Measurements from ENCODE around the gene LRP3.
"Not testable (repeated sequence)": the region's sequence is repeated elsewhere in the genome, so short reads cannot be mapped to it uniquely, and the experiment has no call there.

Gene LRP3

GRCh38 chr19:33203529-33203928, 9.4 kb downstream of the LRP3 start:
- no peak for DNase-seq

GRCh38 chr19:33204136-33204973, 10.2 kb downstream of the LRP3 start:
- DNase-seq = no peak

- DNase-seq = no peak
These were observed 11.0 kb downstream of the LRP3 start for GRCh38 chr19:33205110-33205509.

- DNase-seq = no peak
These were observed 11.6 kb downstream of the LRP3 start for GRCh38 chr19:33205531-33206260.

- DNase-seq = no peak
These were observed 12.3 kb downstream of the LRP3 start for GRCh38 chr19:33206261-33207039.

DNA sequence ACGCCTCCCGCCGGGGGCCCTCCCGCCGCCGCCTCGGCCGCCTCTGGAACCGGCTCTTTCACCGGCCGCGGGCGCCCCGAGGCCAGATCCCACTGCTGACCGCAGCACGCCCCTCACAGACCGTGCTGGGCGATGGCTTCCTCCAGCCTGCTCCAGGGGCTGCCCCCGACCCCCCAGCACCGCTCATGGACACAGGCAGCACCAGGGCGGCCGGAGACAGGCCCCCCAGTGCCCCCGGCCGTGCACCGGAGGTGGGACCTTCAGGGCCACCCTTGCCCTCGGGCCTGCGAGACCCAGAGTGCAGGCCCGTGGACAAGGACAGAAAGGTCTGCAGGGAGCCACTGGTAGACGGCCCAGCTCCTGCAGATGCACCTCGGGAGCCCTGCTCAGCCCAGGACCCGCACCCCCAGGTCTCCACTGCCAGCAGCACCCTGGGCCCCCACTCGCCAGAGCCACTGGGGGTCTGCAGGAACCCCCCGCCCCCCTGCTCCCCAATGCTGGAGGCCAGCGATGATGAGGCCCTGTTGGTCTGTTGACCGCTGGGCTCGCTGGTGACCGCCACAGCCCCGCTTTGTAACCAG, 13.0 kb downstream of the LRP3 start:
- no peak for DNase-seq

DNA sequence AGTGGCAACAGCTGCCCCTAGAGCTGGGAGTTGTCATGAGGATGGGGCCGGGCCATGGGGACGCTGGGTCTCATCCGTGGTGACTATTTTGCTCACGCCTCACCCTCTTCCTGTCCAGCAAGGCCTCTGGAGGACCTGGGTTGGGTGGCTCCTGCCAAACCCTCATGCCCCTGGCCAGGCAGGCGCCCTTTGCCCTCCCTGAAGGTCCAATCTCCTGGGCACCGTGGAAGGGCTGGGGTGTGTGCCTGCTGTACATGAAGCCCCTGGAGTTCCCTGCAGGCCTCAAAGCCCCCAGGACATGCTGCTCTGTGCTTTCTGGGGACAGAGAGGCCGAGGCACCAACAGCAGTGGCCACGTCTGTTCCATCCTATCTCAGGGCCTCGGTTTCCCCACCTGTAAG, 13.8 kb downstream of the LRP3 start:
- DNase-seq = no peak

DNA sequence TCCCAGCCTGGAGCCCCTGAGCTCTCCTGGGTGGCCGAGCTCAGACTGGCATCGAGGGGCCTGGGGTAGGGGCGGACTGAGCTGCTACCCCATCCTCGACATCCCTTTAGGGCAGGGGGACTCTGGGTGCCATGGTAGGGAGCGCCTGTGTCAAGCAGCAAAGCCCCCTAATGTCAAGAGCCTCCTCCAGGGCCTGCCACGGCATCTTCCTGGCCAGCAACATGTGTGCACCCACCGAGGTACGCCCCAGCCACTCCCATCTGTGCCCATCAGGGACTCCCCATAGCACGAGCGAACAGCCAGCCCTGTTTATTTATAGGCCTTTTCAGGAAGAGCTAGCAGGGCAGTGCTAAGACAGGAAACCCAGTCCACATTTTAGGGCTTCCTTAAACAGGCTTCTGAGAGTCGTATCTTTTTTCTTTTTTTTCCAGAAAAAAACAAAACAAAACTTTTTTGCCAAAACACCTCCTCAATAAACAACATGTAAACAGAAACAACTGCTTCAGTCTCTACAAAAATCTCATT, 14.3 kb downstream of the LRP3 start:
- DNase-seq = no peak

GRCh38 chr19:33208904-33209849, 15.0 kb downstream of the LRP3 start:
- no peak for DNase-seq

- DNase-seq = not testable (repeated sequence)
These were observed 15.7 kb downstream of the LRP3 start for GRCh38 chr19:33209850-33210230.

GRCh38 chr19:33210266-33210940, 16.3 kb downstream of the LRP3 start:
- no peak for DNase-seq

DNA sequence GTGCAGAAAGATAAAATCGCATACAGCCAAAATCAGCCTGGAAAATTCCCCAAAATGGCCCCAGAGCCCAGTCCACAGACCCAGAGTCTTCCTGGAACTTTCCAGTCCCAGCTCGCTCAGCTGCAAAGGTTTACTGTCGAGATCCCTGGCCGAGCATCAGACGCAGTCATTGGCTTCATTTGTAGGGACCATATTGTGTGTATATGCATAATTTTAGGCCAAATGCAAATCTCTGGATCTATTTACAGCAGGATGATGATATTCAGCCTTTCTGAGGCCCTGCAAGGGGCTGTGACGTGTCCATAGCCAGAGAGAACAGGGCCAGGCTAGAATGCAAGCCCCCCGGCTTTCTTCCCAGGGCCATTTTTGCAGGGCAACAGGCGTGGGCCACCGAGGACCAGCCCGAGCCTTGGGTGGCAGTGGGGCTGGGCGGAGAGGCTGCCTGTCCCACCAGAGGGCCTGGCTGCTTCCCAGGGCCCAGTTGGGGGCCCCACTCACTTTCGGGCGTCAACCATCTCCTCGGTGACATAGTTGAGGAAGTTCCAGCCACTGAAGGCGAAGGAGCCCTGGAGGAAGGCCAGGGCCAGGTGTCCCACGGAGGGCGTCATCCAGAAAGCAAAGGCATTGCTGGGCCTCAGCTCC, 17.8 kb downstream of the LRP3 start:
- DNase-seq = no peak

- no peak for DNase-seq
These were observed 18.5 kb downstream of the LRP3 start for GRCh38 chr19:33212436-33213172.

- peak; percentile 20 for DNase-seq
These were observed 20.5 kb downstream of the LRP3 start for GRCh38 chr19:33214596-33214995.

- DNase-seq = no peak
These were observed 21.5 kb downstream of the LRP3 start for GRCh38 chr19:33215438-33216197.

DNA sequence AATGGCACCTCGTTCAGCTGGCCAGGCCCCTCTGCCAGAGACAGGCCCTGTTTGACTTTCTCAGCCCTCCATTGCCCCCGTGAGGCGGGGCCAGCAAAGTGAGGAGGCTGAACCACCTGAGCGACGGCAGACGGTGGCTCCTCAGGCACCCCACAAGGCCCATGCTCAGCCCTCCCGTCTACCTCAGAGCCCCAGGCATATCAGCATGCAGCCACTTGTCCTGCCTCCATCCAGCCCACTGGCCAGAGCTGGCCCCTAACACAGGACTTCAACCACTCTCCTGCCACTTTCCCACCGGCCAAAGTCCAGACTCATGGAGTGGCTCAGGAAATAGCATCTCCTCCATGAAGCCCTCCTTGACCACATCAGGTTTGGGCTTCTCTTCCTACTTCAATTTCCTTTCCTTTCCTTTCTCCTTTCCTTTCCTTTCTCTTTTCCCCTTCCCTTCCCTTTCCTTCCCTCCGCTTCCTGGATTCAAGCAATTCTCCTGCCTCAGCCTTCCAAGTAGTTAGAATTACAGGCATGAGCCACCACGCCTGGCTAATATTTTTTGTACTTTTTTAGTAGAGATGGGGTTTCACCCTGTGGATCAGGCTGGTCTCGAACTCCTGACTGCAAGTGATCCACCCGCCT, 22.2 kb downstream of the LRP3 start:
- no peak for DNase-seq

- DNase-seq = no peak
These were observed 23.8 kb downstream of the LRP3 start for GRCh38 chr19:33217881-33218280.

DNA sequence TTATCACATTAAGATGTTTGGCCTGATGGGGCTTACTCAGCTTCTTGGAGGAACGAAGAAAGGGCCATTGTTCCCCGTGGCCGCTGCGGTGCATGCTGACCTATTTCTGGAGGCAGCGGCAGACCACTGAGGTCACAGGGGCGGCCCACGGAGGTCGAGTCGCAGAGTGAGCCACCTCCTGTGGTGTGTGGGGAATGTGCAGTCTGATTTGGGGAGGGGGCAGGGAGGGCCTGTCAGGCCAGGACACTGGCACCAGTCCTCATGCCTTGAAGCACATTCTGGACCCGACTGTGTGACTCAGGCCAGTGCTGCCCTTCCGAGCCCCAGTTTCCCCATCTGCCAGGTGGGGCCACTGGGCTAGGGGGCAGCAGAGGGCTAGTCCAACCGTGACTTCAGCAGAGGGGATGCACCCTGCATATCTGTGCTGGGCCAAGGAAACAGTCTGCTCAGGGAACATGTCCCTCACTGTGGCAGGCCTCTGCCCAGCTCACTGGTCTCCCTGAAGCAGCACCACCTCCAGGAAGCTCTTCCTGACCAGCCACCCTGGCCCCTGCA, 25.2 kb downstream of the LRP3 start:
- no peak for DNase-seq

All from DMS153 (cell line).